Activated CD4-positive, alpha-beta T cell treated with anti-CD3 and anti-CD28 coated beads, Interleukin-2, amount 10 ng/mL, durations not matched to agents 7 days and 5 days (primary cell): ENCODE measurements around the gene TBL3. TPM values are rescaled to one million over a fixed set of nuclear protein-coding genes. Genes with fewer than 3 reads are reported as not detected.

Experiments used
- CTCF ChIA-PET: fragments of 350-600 bp; sonication (Branson Sonifier 250); formaldehyde crosslinking; loops from one replicate; lab custom pipeline; 2021; ENCODE audit warnings: antibody characterized with exemption; lab: Charles Lee
- POLR2A ChIA-PET: fragments of 350-600 bp; sonication (Branson Sonifier 250); formaldehyde crosslinking; loops from one replicate; lab custom pipeline; 2021; ENCODE audit warnings: antibody characterized with exemption; lab: Charles Lee
- DNase-seq: peaks from one replicate; pipeline ENCODE4 v3.0.0-alpha.2; 2020
- H3K27ac Mint-ChIP-seq: one replicate; pipeline ENCODE4 v1.8.0; 2021; ENCODE audit warnings: mild to moderate bottlenecking, moderate library complexity, mixed read lengths
- H3K27me3 Mint-ChIP-seq: one replicate; pipeline ENCODE4 v1.8.0; 2021; ENCODE audit warnings: mixed read lengths
- H3K36me3 Mint-ChIP-seq: one replicate; pipeline ENCODE4 v1.8.0; 2021; ENCODE audit warnings: low read depth, mixed read lengths
- H3K4me1 Mint-ChIP-seq: one replicate; pipeline ENCODE4 v1.8.0; 2021; ENCODE audit warnings: mixed read lengths
- H3K4me3 Mint-ChIP-seq: one replicate; pipeline ENCODE4 v1.8.0; 2021; ENCODE audit warnings: mild to moderate bottlenecking, moderate library complexity, mixed read lengths
- H3K9me3 Mint-ChIP-seq: one replicate; pipeline ENCODE4 v1.8.0; 2021; ENCODE audit warnings: mixed read lengths
- total RNA-seq, 2 experiments: library from RNA; stranded (reverse); gene quantifications; one replicate each; pipeline ENCODE4 v1.2.3, GENCODE V29; 2021

TBL3 gene
- total RNA-seq, 2 experiments from 2014 or later, result 26.1 to 27.0 TPM

GRCh38 chr16:1991948-1992703 lies 20.3 kb downstream of the TBL3 start:
- Mint-ChIP-seq H3K4me1 (peaks cover 26% of the 10 kb centered on the region), H3K27ac (peak overlapping the region; percentile 13), H3K9me3 (no peaks in the 10 kb centered on the region), H3K4me3 (peak overlapping the region; percentile 40), H3K27me3 (peaks cover 21% of the 10 kb centered on the region), H3K36me3 (no peaks in the 10 kb centered on the region)
- POLR2A ChIA-PET, result interaction anchor here (1.4 kb wide), 1 partner anchor 163 kb away, joined by 3 read pairs; the partner anchor contains the start of gene TRAF7
- DNase-seq, result peak; percentile 98
- CTCF ChIA-PET, result interaction anchor here (0.6 to 5.0 kb wide), 2 partner anchors 12 to 148 kb away, joined by 3 to 36 read pairs; no protein-coding TSS in a partner anchor

GRCh38 chr16:1992704-1993317 lies 21.0 kb downstream of the TBL3 start:
- H3K36me3 Mint-ChIP-seq, result peaks cover 3% of the 10 kb centered on the region
- peaks cover 21% of the 10 kb centered on the region for H3K27me3 Mint-ChIP-seq

GRCh38 chr16:1993731-1994131 lies 21.9 kb downstream of the TBL3 start:
- Mint-ChIP-seq H3K9me3 (no peaks in the 10 kb centered on the region), H3K4me3 (no peak overlapping the region), H3K4me1 (peaks cover 24% of the 10 kb centered on the region), H3K27me3 (peaks cover 16% of the 10 kb centered on the region), H3K36me3 (peaks cover 9% of the 10 kb centered on the region), H3K27ac (peak overlapping the region; percentile 80)
- no peak for DNase-seq
- ChIA-PET POLR2A (interaction anchor here (0.9 kb wide), 1 partner anchor 160 kb away, joined by 3 read pairs; no protein-coding TSS in a partner anchor), CTCF (interaction anchor here (0.9 to 5.0 kb wide), 5 partner anchors 10 to 29 kb away, joined by 3 to 36 read pairs (median 4); partner anchors contain the start of genes GFER and ZNF598)

More at GRCh38 chr16:1992704-1993317, 21.0 kb downstream of the TBL3 start:
- no peaks in the 10 kb centered on the region for H3K9me3 Mint-ChIP-seq
- POLR2A ChIA-PET, result interaction anchor here (1.4 kb wide), 1 partner anchor 163 kb away, joined by 3 read pairs; the partner anchor contains the start of gene TRAF7
- peaks cover 26% of the 10 kb centered on the region for H3K4me1 Mint-ChIP-seq
- no peak overlapping the region for H3K27ac Mint-ChIP-seq
- no peak overlapping the region for H3K4me3 Mint-ChIP-seq
- no peak for DNase-seq
- CTCF ChIA-PET, result interaction anchor here (0.9 to 5.0 kb wide), 2 partner anchors 12 to 30 kb away, joined by 3 to 36 read pairs; no protein-coding TSS in a partner anchor

- CTCF ChIA-PET, result interaction anchor here (1.2 kb wide), 1 partner anchor 143 kb away, joined by 5 read pairs; no protein-coding TSS in a partner anchor
- Mint-ChIP-seq H3K27me3 (no peaks in the 10 kb centered on the region), H3K4me3 (no peak overlapping the region), H3K36me3 (peaks cover 19% of the 10 kb centered on the region), H3K4me1 (peaks cover 13% of the 10 kb centered on the region), H3K27ac (no peak overlapping the region), H3K9me3 (no peaks in the 10 kb centered on the region)
- DNase-seq, result no peak
- POLR2A ChIA-PET, result no interaction called here
Observed at GRCh38 chr16:1997494-1998359, 25.9 kb downstream of the TBL3 start.

- Mint-ChIP-seq H3K4me1 (peaks cover 11% of the 10 kb centered on the region), H3K27ac (no peak overlapping the region), H3K4me3 (no peak overlapping the region), H3K36me3 (peaks cover 19% of the 10 kb centered on the region), H3K9me3 (no peaks in the 10 kb centered on the region), H3K27me3 (no peaks in the 10 kb centered on the region)
- ChIA-PET CTCF (interaction anchor here (1.2 kb wide), 2 partner anchors 15 to 17 kb away, joined by 3 read pairs; partner anchors contain the start of genes GFER and NOXO1), POLR2A (no interaction called here)
- DNase-seq, result no peak
Observed at GRCh38 chr16:1998360-1998835, 26.5 kb downstream of the TBL3 start.

- H3K27ac Mint-ChIP-seq, result no peak overlapping the region
- peaks cover 19% of the 10 kb centered on the region for H3K36me3 Mint-ChIP-seq
- peaks cover 9% of the 10 kb centered on the region for H3K4me1 Mint-ChIP-seq
- ChIA-PET POLR2A (no interaction called here), CTCF (interaction anchor here (1.2 kb wide), 3 partner anchors 15 to 23 kb away, joined by 3 read pairs; partner anchors contain the start of genes GFER and NOXO1)
- no peak overlapping the region for H3K4me3 Mint-ChIP-seq
- DNase-seq, result no peak
- H3K27me3 Mint-ChIP-seq, result no peaks in the 10 kb centered on the region
- no peaks in the 10 kb centered on the region for H3K9me3 Mint-ChIP-seq
Observed at GRCh38 chr16:1998852-1999801, 27.3 kb downstream of the TBL3 start.

GRCh38 chr16:1999866-2000514 lies 28.1 kb downstream of the TBL3 start:
- no peak overlapping the region for H3K27ac Mint-ChIP-seq
- no peaks in the 10 kb centered on the region for H3K9me3 Mint-ChIP-seq
- no peak overlapping the region for H3K4me3 Mint-ChIP-seq
- CTCF ChIA-PET, result interaction anchor here (1.2 kb wide), 2 partner anchors 16 to 23 kb away, joined by 3 read pairs; partner anchors contain the start of gene GFER
- no peak for DNase-seq
- POLR2A ChIA-PET, result no interaction called here
- no peaks in the 10 kb centered on the region for H3K27me3 Mint-ChIP-seq
- peaks cover 19% of the 10 kb centered on the region for H3K36me3 Mint-ChIP-seq
- H3K4me1 Mint-ChIP-seq, result peaks cover 12% of the 10 kb centered on the region

GRCh38 chr16:2001035-2001434 lies 29.2 kb downstream of the TBL3 start:
- H3K4me1 Mint-ChIP-seq, result peaks cover 17% of the 10 kb centered on the region
- H3K27ac Mint-ChIP-seq, result no peak overlapping the region
- ChIA-PET CTCF (no interaction called here), POLR2A (no interaction called here)
- H3K9me3 Mint-ChIP-seq, result no peaks in the 10 kb centered on the region
- H3K27me3 Mint-ChIP-seq, result no peaks in the 10 kb centered on the region
- no peak overlapping the region for H3K4me3 Mint-ChIP-seq
- H3K36me3 Mint-ChIP-seq, result peaks cover 22% of the 10 kb centered on the region
- DNase-seq, result no peak

GRCh38 chr16:2001456-2002355 lies 29.9 kb downstream of the TBL3 start:
- H3K36me3 Mint-ChIP-seq, result peaks cover 25% of the 10 kb centered on the region
- POLR2A ChIA-PET, result no interaction called here
- no peaks in the 10 kb centered on the region for H3K9me3 Mint-ChIP-seq
- H3K4me3 Mint-ChIP-seq, result no peak overlapping the region
- H3K27ac Mint-ChIP-seq, result no peak overlapping the region
- CTCF ChIA-PET, result no interaction called here
- peaks cover 17% of the 10 kb centered on the region for H3K4me1 Mint-ChIP-seq
- no peaks in the 10 kb centered on the region for H3K27me3 Mint-ChIP-seq
- DNase-seq, result no peak
